Measurements from ENCODE around the gene COQ8B.
"Not testable (repeated sequence)": the region's sequence is repeated elsewhere in the genome, so short reads cannot be mapped to it uniquely, and the experiment has no call there.

COQ8B gene

DNA sequence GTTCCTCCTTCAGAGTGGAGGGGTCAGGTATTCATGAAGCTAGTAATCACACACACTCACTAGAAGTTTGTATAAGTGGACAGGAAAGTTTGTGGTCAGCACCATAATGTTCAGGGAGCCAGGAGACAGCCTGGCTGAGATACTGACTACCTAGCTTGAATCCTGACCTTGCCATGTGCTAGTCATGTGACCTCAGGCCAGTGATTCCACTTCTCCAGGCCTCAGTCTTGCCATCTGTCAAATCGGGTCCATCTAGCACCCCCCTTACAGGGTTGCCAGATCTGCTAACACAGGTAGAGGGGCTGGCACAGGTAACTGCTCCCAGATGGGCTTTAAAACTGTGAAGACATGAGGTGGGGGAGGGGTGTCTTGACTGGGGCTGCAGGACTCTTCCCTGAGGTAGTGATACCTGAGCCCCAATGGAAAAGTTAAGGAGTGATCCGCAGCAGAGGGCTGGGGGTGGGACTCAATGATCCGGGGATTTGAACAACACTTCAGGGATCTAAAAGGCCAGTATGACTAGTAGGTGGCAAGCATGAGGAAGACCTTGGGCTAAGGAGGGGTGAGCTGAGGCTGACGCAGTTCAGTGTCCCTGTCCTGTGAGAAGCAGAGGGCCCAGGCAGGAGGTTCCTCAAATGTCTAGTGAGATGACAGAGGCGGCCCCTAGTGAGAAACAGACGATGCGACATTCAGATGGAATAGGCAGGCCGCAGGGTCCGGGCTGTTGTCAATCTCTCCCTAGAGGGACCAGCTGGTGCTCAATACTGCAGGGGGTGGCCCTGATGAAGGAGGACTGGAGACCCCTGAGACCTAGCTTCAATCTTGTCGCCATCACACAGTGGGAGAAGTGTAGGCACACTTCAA, 25.1 kb upstream of the COQ8B start:
- DNase-seq = no peak

DNA sequence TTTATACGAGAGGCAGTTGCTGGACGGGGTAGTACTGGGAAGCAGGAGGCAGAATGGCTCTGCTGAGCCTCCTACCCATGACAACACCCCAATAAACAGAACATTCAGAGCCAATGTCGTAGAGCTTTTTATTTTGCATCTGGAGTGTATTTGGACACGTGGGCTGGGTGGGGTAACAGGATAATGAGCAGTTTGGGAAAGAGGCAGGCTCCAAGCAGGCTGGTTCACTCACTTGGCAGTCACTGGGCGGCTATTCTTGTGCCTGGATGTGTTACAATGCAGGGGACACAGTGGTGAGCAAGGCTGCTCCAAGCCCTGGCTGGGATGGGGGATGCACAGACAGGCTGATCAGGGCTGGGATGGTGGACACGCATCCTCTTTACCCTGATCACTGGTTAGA, 24.1 kb upstream of the COQ8B start:
- DNase-seq = no peak

GRCh38 chr19:40739871-40740703, 23.4 kb upstream of the COQ8B start:
- DNase-seq = no peak

- no peak for DNase-seq
These were observed 22.5 kb upstream of the COQ8B start for GRCh38 chr19:40739030-40739839.

DNA sequence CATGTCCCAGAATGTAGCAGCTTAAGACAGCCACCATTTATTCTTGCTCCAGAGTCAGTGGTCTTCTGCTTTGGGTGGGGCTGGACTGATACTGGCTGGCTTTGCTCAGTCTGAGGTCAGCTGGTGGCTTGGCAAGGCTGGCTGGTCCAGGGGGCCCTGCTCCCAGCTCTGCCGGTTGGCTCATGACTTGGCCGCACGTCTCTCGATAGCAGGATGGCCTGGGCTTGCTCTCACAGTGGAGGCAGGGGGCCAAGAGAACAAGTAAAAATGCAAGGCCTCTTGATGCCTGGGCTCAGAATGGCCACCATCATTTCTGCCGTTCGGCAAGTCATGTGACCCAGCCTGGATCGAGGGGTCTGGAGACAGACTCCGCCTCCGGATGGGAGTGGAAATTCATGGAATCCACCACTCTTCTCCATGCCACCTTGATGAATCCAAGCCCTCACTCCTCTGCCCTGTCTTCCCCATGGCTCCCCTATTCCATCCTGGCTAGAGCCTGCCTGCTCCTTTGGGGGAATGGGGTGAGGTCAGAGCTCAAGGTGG, 20.5 kb upstream of the COQ8B start:
- no peak for DNase-seq

- no peak for DNase-seq
These were observed 20.0 kb upstream of the COQ8B start for GRCh38 chr19:40736661-40737060.

- DNase-seq = no peak
These were observed 18.5 kb upstream of the COQ8B start for GRCh38 chr19:40735013-40735771.

DNA sequence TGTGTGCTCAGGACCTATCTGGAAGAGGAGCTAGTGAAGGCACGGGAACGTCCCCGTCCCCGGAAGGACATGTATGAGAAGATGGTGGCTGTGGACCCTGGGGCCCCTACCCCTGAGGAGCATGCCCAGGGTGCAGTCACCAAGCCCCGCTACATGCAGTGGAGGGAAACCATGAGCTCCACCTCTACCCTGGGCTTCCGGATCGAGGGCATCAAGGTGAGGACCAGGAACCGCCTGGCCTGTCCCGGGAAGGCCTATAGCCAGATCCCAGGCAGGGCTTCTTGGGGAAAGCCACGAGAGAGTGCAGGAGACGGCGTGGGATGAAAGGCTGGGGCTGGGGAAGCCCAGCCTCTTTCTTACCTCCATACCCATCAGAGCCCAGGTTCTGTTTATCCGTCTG, 16.5 kb upstream of the COQ8B start:
- DNase-seq = no peak

GRCh38 chr19:40732304-40732703, 15.6 kb upstream of the COQ8B start:
- not testable (repeated sequence) for DNase-seq

DNA sequence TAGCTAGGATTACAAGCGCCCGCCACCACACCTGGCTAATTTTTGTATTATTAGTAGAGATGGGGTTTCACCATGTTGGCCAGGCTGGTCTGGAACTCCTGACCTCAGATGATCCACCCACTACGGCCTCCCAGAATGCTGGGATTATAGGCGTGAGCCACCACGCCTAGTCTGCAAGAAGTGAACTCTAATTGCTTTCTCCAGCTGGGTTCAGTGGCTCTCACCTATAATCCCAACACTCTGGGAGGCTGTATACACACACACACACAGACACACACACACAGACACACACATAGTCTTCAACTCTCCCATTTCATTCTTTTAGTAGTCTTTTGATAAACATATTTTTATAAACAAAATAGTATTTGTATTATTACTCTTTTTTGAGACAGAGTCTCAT, 13.4 kb upstream of the COQ8B start:
- DNase-seq = not testable (repeated sequence)

GRCh38 chr19:40726279-40726678, 9.6 kb upstream of the COQ8B start:
- DNase-seq = no peak

- no peak for DNase-seq
These were observed 8.2 kb upstream of the COQ8B start for GRCh38 chr19:40724855-40725254.

GRCh38 chr19:40724315-40724714, 7.6 kb upstream of the COQ8B start:
- DNase-seq = no peak

DNA sequence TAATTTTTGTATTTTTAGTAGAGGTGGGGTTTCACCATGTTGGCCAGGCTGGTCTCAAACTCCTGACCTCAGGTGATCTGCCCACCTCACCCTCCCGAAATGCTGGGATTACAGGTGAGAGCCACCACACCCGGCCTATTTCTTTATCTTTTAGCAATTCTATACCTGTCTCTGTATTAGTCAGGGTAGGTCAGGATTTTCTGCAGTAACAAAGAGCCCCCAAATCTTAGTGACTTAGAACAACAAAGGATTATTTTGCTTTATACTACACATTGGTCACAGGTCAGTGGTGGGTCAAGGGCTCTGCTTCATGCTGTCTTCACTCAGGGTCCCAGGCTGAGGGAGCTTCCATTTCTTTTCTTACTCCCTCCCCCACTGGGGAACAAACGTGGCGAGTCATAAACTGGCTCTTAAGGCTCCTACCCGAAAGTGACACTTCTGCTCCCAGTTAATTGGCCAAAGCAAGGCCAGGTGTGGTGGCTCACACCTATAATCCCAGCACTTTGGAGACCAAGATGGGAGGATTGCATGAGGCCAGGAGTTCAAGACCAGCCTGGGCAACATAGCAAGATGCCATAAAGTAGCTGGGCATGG, 7.1 kb upstream of the COQ8B start:
- no peak for DNase-seq

- DNase-seq = no peak
These were observed 5.4 kb upstream of the COQ8B start for GRCh38 chr19:40721936-40722661.

GRCh38 chr19:40721140-40721486, 4.4 kb upstream of the COQ8B start:
- DNase-seq = no peak

GRCh38 chr19:40719414-40719894, 2.8 kb upstream of the COQ8B start:
- DNase-seq = no peak

GRCh38 chr19:40718774-40719391, 2.2 kb upstream of the COQ8B start:
- DNase-seq = no peak

DNA sequence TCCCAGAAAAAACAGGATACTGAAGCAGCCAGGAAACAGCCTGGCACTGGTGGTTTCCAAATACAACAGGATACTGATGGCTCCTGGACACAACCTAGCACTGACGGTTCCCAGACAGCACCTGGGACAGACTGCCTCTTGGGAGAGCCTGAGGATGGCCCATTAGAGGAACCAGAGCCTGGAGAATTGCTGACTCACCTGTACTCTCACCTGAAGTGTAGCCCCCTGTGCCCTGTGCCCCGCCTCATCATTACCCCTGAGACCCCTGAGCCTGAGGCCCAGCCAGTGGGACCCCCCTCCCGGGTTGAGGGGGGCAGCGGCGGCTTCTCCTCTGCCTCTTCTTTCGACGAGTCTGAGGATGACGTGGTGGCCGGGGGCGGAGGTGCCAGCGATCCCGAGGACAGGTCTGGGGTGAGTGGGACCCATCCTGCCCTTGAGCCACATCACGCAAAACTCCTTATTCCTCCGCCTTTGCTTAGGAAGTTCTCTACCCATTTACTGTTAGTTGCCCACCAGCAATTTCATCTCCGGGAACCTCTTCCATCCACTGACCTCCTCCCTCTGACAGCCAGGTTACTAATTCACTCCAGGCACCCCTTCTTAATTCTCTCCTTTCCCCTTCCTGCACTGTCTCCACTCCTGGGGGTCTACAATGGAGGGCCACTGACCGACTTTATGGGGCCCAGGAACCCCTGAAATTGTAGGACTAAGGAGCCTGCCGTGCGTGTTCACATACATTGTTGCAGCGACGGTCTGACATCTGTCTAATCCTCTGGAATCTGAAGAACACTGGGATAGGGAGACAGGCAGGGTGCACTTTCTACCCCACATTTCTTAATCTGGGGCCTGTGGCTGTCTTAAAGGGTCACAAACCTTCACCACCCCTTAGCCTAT, 1.4 kb upstream of the COQ8B start:
- DNase-seq = no peak

Measured in NCI-H1930 (cell line).